GM23338 (cell line): Measurements from ENCODE around the gene MELTF.

Experiments used
- CREB1 ChIP-seq: fragments of 250-450 bp; sonication (Bioruptor Pico); IDR thresholded peaks from 2 replicates; pipeline ENCODE4 v1.5.0; 2020; ENCODE audit warnings: low read depth, mild to moderate bottlenecking, moderate library complexity
- CTCF ChIP-seq, 2 experiments: fragments of 200-600 bp in 1 of 2; sonication (generic) in 1 of 2; conservative IDR thresholded peaks; 2 replicates each; pipeline versions ENCODE4 v1.5.1 to v1.6.1; 2016 to 2017; ENCODE audit warnings: antibody characterized with exemption in 2 of 2, low read depth in 2 of 2, mild to moderate bottlenecking in 2 of 2, moderate library complexity in 1 of 2
- EZH2 ChIP-seq: fragments of 200-600 bp; sonication (generic); IDR thresholded peaks from one replicate; pipeline ENCODE4 v1.8.0; 2017; ENCODE audit warnings: antibody characterized with exemption, mild to moderate bottlenecking, low read depth; ENCODE audit not compliant: unreplicated experiment
- NANOG ChIP-seq: IDR thresholded peaks from 2 replicates; pipeline ENCODE4 v1.6.1; 2016; ENCODE audit warnings: antibody characterized with exemption, borderline replicate concordance
- POLR2AphosphoS5 ChIP-seq: IDR thresholded peaks from 2 replicates; pipeline ENCODE4 v1.6.1; 2016; ENCODE audit warnings: antibody characterized with exemption, low read depth
- ZNF462 ChIP-seq: fragments of 250-450 bp; sonication (Bioruptor Pico); IDR thresholded peaks from 2 replicates; pipeline ENCODE4 v1.5.0; 2020; ENCODE audit warnings: mild to moderate bottlenecking, moderate library complexity

- TF ChIP-seq CTCF (conservative IDR thresholded peaks at IDR 0.05; ENCODE audit: low read depth in 2 of 2) = no peak
- TF ChIP-seq CREB1 (CRISPR knock-in tag) = no peak
- no peak for TF ChIP-seq EZH2
- TF ChIP-seq NANOG = no peak
- no peak for TF ChIP-seq ZNF462 (CRISPR knock-in tag)
- no peak for TF ChIP-seq POLR2AphosphoS5
Measured at GRCh38 chr3:197026481-197026866, 3.1 kb downstream of the MELTF start.
